ENCODE results near the gene THRA. TPM values are rescaled to one million over a fixed set of nuclear protein-coding genes. Genes with fewer than 3 reads are reported as not detected.

THRA gene
- total and polyA plus RNA-seq, 2 of the 8 experiments (the other 6 are each of a cell fraction or from before 2014, with no cell fraction given) = 6.4 to 10.2 TPM

- TF ChIP-seq SP4 (IDR thresholded peaks at IDR 0.05; ENCODE audit: low read length) = no peak
- no peak for TF ChIP-seq ATF2 (IDR thresholded peaks at IDR 0.05; ENCODE audit: low read length)
- no peak for TF ChIP-seq GTF2F1 (IDR thresholded peaks at IDR 0.05; ENCODE audit: borderline replicate concordance, low read depth, low read length)
- no peak for TF ChIP-seq JUND (IDR thresholded peaks at IDR 0.05; ENCODE audit: low read length)
- TF ChIP-seq POLR2A (IDR thresholded peaks at IDR 0.05; ENCODE audit: control extremely low read depth in 1 of 2, low read depth in 2 of 2, low read length in 2 of 2) = no peak
- TF ChIP-seq SAP30 (IDR thresholded peaks at IDR 0.05; ENCODE audit: insufficient read depth, insufficient replicate concordance, low read length) = no peak
These were observed 5.4 kb downstream of the THRA start (continued) for GRCh38 chr17:40068129-40068581.

Data from H1 (cell line).